Measurements from ENCODE around the gene MIS18BP1.

GRCh38 chr14:45181806-45182205, 71.2 kb downstream of the MIS18BP1 start:
- no peak for TF ChIP-seq TAF1 (IDR thresholded peaks at IDR 0.05; ENCODE audit: low read depth, low read length)
- TF ChIP-seq POLR2A (IDR thresholded peaks at IDR 0.05; ENCODE audit: low read depth, low read length), result no peak
- no peak for TF ChIP-seq POLR2AphosphoS5 (IDR thresholded peaks at IDR 0.05; ENCODE audit: low read depth, low read length)
- TF ChIP-seq PAX5 (IDR thresholded peaks at IDR 0.05; ENCODE audit: insufficient read depth, low read length, severe bottlenecking), result no peak

Measured in GM12891 (cell line).